ENCODE data around the gene TCFL5.

Gene TCFL5

DNA sequence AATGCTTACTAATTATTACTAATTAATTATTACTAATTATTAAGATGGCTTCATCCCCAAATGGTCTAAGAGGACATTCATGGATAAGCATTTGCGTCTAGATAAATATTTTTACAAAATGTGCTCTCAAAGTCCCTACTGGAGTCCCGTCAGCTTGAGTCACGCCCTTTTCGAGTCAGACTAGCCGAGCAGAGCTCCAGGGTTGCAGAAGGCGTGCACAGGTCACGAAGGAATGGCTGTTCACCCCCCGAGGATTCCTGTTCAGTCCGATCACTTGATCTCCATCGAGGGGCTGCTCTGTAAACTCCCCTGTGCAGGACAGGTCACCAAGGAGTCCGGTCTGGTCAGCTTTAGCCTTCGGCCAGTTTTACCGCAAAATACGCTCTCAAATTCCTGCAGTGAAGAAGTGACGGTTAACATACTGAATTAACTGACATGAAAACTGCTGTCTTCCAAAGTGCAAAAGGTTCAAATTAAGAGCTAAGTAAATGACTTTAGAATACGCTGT lies 19.9 kb downstream of the TCFL5 start:
- Mint-ChIP-seq H3K4me1 (peaks cover 47% of the 10 kb centered on the region), H3K36me3 (ENCODE audit: low read depth) (peaks cover 32% of the 10 kb centered on the region), H3K27ac (no peak overlapping the region), H3K4me3 (no peak overlapping the region), H3K9me3 (peaks cover 3% of the 10 kb centered on the region), H3K27me3 (ENCODE audit: low read depth, poor library complexity) (no peaks in the 10 kb centered on the region)
- TF ChIP-seq CTCF (IDR thresholded peaks at IDR 0.05), result no peak
- peak; percentile 12 for DNase-seq

DNA sequence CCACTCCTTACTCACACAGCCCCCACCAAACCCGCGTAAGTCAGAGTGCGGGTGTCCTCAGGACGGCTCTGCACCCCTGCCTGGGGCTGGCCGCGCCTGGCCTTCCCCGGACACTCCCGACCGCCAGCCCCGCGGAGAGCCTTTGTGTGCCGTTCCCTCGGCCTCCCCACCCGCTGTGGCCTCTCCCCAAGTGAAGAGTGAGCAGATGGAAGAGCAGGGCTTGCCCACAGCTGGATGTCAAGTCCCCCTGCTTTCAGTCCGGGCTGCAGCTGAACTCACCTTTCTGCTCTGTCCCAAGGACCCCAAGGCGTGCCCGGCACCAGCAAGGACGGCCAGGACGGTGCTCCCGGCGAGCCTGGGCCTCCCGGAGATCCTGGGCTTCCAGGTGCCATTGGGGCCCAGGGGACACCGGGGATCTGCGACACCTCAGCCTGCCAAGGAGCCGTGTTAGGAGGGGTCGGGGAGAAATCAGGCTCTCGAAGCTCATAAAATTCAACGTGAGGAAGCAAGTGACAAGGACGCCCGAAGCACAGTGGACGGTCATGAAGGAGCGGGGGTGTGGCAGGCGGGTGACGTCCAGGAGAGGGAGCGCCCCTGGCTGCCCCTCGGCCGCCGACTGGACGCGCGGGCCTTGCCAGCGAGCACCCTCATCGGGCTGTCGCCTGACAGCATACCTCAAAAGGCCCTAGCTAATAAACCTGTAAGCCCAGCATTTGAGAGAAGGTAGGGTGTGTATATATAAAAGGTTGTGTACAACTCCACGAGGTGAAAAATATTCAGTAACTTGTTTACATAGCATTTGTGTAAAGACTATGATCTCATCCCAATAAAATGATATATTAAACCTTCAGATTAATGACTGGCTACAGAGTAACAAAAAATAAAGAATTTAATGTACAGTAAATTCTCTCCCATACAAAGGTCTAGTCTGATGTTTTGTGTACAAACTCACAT lies 21.1 kb downstream of the TCFL5 start:
- no peak overlapping the region for H3K27ac Mint-ChIP-seq
- no peak for TF ChIP-seq CTCF (IDR thresholded peaks at IDR 0.05)
- H3K4me3 Mint-ChIP-seq, result no peak overlapping the region
- H3K4me1 Mint-ChIP-seq, result peaks cover 48% of the 10 kb centered on the region
- DNase-seq, result peak; percentile 11
- peaks cover 22% of the 10 kb centered on the region for H3K36me3 Mint-ChIP-seq (ENCODE audit: low read depth)
- peaks cover 3% of the 10 kb centered on the region for H3K9me3 Mint-ChIP-seq
- H3K27me3 Mint-ChIP-seq (ENCODE audit: low read depth, poor library complexity), result no peaks in the 10 kb centered on the region

DNA sequence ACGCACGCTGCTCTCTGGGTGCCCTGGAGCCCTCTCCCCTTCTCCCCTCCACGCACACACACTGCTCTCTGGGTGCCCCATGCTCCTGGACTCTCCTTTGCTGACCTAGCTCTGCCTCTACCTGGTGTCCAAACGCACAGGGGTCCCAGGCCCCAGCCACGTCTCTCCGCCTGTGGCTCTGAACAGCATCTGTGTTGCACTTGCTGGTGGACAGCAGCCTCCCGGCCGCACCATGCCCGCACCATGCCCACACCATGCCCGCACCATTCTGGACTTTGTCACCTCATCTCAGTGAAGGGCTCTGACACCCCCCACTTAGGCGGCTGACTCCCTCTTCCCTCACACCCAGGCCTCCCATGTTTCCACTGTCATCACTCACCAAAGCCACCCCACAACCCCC lies 21.8 kb downstream of the TCFL5 start:
- DNase-seq, result no peak
- Mint-ChIP-seq H3K36me3 (ENCODE audit: low read depth) (peaks cover 15% of the 10 kb centered on the region), H3K27me3 (ENCODE audit: low read depth, poor library complexity) (no peaks in the 10 kb centered on the region), H3K4me1 (peaks cover 52% of the 10 kb centered on the region), H3K9me3 (peaks cover 3% of the 10 kb centered on the region), H3K27ac (no peak overlapping the region), H3K4me3 (no peak overlapping the region)
- no peak for TF ChIP-seq CTCF (IDR thresholded peaks at IDR 0.05)

- peaks cover 53% of the 10 kb centered on the region for H3K4me1 Mint-ChIP-seq
- H3K27ac Mint-ChIP-seq, result no peak overlapping the region
- TF ChIP-seq CTCF (IDR thresholded peaks at IDR 0.05), result no peak
- DNase-seq, result no peak
- no peaks in the 10 kb centered on the region for H3K27me3 Mint-ChIP-seq (ENCODE audit: low read depth, poor library complexity)
- H3K4me3 Mint-ChIP-seq, result no peak overlapping the region
- peaks cover 13% of the 10 kb centered on the region for H3K36me3 Mint-ChIP-seq (ENCODE audit: low read depth)
- peaks cover 3% of the 10 kb centered on the region for H3K9me3 Mint-ChIP-seq
Measured at GRCh38 chr20:62839261-62839660, 22.4 kb downstream of the TCFL5 start.

- no peaks in the 10 kb centered on the region for H3K9me3 Mint-ChIP-seq
- no peak overlapping the region for H3K4me3 Mint-ChIP-seq
- no peak for TF ChIP-seq CTCF (IDR thresholded peaks at IDR 0.05)
- no peak for DNase-seq
- peaks cover 3% of the 10 kb centered on the region for H3K27me3 Mint-ChIP-seq (ENCODE audit: low read depth, poor library complexity)
- H3K36me3 Mint-ChIP-seq (ENCODE audit: low read depth), result peaks cover 6% of the 10 kb centered on the region
- H3K4me1 Mint-ChIP-seq, result peaks cover 53% of the 10 kb centered on the region
- H3K27ac Mint-ChIP-seq, result no peak overlapping the region
Measured at GRCh38 chr20:62838128-62838891, 23.3 kb downstream of the TCFL5 start.

All from nephron progenitor cell (in vitro differentiated cells).